ENCODE results near the gene TMEM45A.
"Not testable (repeated sequence)": the region's sequence is repeated elsewhere in the genome, so short reads cannot be mapped to it uniquely, and the experiment has no call there.

TMEM45A gene

GRCh38 chr3:100536093-100536492, 43.7 kb downstream of the TMEM45A start:
- DNase-seq = no peak

- no peak for DNase-seq
Observed at GRCh38 chr3:100537646-100538338, 45.4 kb downstream of the TMEM45A start.

GRCh38 chr3:100538339-100538706, 45.9 kb downstream of the TMEM45A start:
- DNase-seq = no peak

- no peak for DNase-seq
Observed at GRCh38 chr3:100540791-100541334, 48.4 kb downstream of the TMEM45A start.

- DNase-seq = not testable (repeated sequence)
Observed at GRCh38 chr3:100541428-100541827, 49.0 kb downstream of the TMEM45A start.

GRCh38 chr3:100545371-100545770, 53.0 kb downstream of the TMEM45A start:
- DNase-seq = no peak

GRCh38 chr3:100546020-100546744, 53.8 kb downstream of the TMEM45A start:
- no peak for DNase-seq

GRCh38 chr3:100548053-100548452, 55.6 kb downstream of the TMEM45A start:
- peak; percentile 11 for DNase-seq

GRCh38 chr3:100553618-100554372, 61.4 kb downstream of the TMEM45A start:
- DNase-seq = no peak

GRCh38 chr3:100554373-100554676, 61.9 kb downstream of the TMEM45A start:
- DNase-seq = no peak

- DNase-seq = no peak
Observed at GRCh38 chr3:100556673-100557310, 64.4 kb downstream of the TMEM45A start.

- DNase-seq = no peak
Observed at GRCh38 chr3:100558233-100558632, 65.8 kb downstream of the TMEM45A start.

- no peak for DNase-seq
Observed at GRCh38 chr3:100560426-100560825, 68.0 kb downstream of the TMEM45A start.

GRCh38 chr3:100561459-100562158, 69.2 kb downstream of the TMEM45A start:
- no peak for DNase-seq

- no peak for DNase-seq
Observed at GRCh38 chr3:100562224-100562857, 69.9 kb downstream of the TMEM45A start.

GRCh38 chr3:100563228-100563627, 70.8 kb downstream of the TMEM45A start:
- no peak for DNase-seq

GRCh38 chr3:100563652-100564211, 71.3 kb downstream of the TMEM45A start:
- DNase-seq = no peak

- no peak for DNase-seq
Observed at GRCh38 chr3:100570811-100571210, 78.4 kb downstream of the TMEM45A start.

- DNase-seq = no peak
Observed at GRCh38 chr3:100574536-100574935, 82.1 kb downstream of the TMEM45A start.

- no peak for DNase-seq
Observed at GRCh38 chr3:100575704-100576103, 83.3 kb downstream of the TMEM45A start.

GRCh38 chr3:100577382-100578008, 85.1 kb downstream of the TMEM45A start:
- no peak for DNase-seq
